ENCODE measurements around the gene PNO1.
A peak's percentile ranks its signal among the peaks of the same experiment; 100 is the strongest.
"Not testable (repeated sequence)": the region's sequence is repeated elsewhere in the genome, so short reads cannot be mapped to it uniquely, and the experiment has no call there.

PNO1 gene

GRCh38 chr2:68157402-68158133, at the start of gene PNO1:
Gene PNO1, plus strand, starts transcription at chr2:68157888. Its CDS starts 47 bp downstream, at chr2:68157935.
- peak; percentile 92 for DNase-seq (ENCODE audit: low read depth)

GRCh38 chr2:68108120-68108519, 49.6 kb upstream of the PNO1 start:
- DNase-seq (ENCODE audit: low read depth): no peak

- DNase-seq (ENCODE audit: low read depth): no peak
These were observed 47.6 kb upstream of the PNO1 start for GRCh38 chr2:68110102-68110501.

- DNase-seq (ENCODE audit: low read depth): no peak
These were observed 41.7 kb upstream of the PNO1 start for GRCh38 chr2:68115965-68116364.

- not testable (repeated sequence) for DNase-seq (ENCODE audit: low read depth)
These were observed 39.8 kb upstream of the PNO1 start for GRCh38 chr2:68117922-68118321.

GRCh38 chr2:68118816-68119215, 38.9 kb upstream of the PNO1 start:
- no peak for DNase-seq (ENCODE audit: low read depth)

GRCh38 chr2:68119504-68119903, 38.2 kb upstream of the PNO1 start:
- DNase-seq (ENCODE audit: low read depth): no peak

- peak; percentile 68 for DNase-seq (ENCODE audit: low read depth)
These were observed 35.6 kb upstream of the PNO1 start for GRCh38 chr2:68121873-68122679.

GRCh38 chr2:68122680-68122964, 35.1 kb upstream of the PNO1 start:
- DNase-seq (ENCODE audit: low read depth): no peak

- no peak for DNase-seq (ENCODE audit: low read depth)
These were observed 33.4 kb upstream of the PNO1 start for GRCh38 chr2:68124321-68124720.

- DNase-seq (ENCODE audit: low read depth): no peak
These were observed 31.9 kb upstream of the PNO1 start for GRCh38 chr2:68125821-68126220.

- no peak for DNase-seq (ENCODE audit: low read depth)
These were observed 31.1 kb upstream of the PNO1 start for GRCh38 chr2:68126561-68126960.

- DNase-seq (ENCODE audit: low read depth): no peak
These were observed 30.1 kb upstream of the PNO1 start for GRCh38 chr2:68127358-68128242.

- DNase-seq (ENCODE audit: low read depth): no peak
These were observed 23.6 kb upstream of the PNO1 start for GRCh38 chr2:68134120-68134519.

GRCh38 chr2:68134554-68134953, 23.1 kb upstream of the PNO1 start:
- DNase-seq (ENCODE audit: low read depth): no peak

GRCh38 chr2:68135448-68136320, 22.0 kb upstream of the PNO1 start:
- DNase-seq (ENCODE audit: low read depth): no peak

- no peak for DNase-seq (ENCODE audit: low read depth)
These were observed 15.8 kb upstream of the PNO1 start for GRCh38 chr2:68141875-68142274.

GRCh38 chr2:68151037-68151436, 6.7 kb upstream of the PNO1 start:
- no peak for DNase-seq (ENCODE audit: low read depth)

- no peak for DNase-seq (ENCODE audit: low read depth)
These were observed 4.9 kb upstream of the PNO1 start for GRCh38 chr2:68152681-68153347.

GRCh38 chr2:68155618-68156017, 2.1 kb upstream of the PNO1 start:
- DNase-seq (ENCODE audit: low read depth): no peak

- no peak for DNase-seq (ENCODE audit: low read depth)
These were observed 1.3 kb upstream of the PNO1 start for GRCh38 chr2:68156419-68156818.

Data from stimulated activated CD8-positive, alpha-beta memory T cell treated with anti-CD3 and anti-CD28 coated beads, Interleukin-15, amount 100 ng/mL, for 24 hours (primary cell).